BLaER1 treated with 17β-estradiol and CSF1 and Interleukin-3, amounts not matched to agents 10 nM and 100 nM (cell line): ENCODE data around the gene PPP1CC.

Source experiments
- H3K27ac ChIP-seq, 11 experiments: shearing (Covaris generic); formaldehyde crosslinking; 2 replicates each; pipeline ENCODE4 v1.8.1; 2022
- H3K27me3 ChIP-seq, 11 experiments: shearing (Covaris generic); formaldehyde crosslinking; 2 replicates each; pipeline ENCODE4 v1.8.1; 2022
- H3K36me3 ChIP-seq, 11 experiments: shearing (Covaris generic); formaldehyde crosslinking; 2 replicates each; pipeline ENCODE4 v1.8.1; 2022
- H3K4me1 ChIP-seq, 10 experiments: shearing (Covaris generic); formaldehyde crosslinking; 2 replicates each; pipeline ENCODE4 v1.8.1; 2022
- H3K4me2 ChIP-seq, 11 experiments: shearing (Covaris generic); formaldehyde crosslinking; 2 replicates each; pipeline ENCODE4 v1.8.1; 2022
- H3K4me3 ChIP-seq, 10 experiments: shearing (Covaris generic); formaldehyde crosslinking; 2 replicates each; pipeline ENCODE4 v1.8.1; 2022
- H3K9ac ChIP-seq, 11 experiments: shearing (Covaris generic); formaldehyde crosslinking; 2 replicates each; pipeline ENCODE4 v1.8.1; 2022
- H3K9me3 ChIP-seq, 11 experiments: shearing (Covaris generic); formaldehyde crosslinking; replicated peaks in 1 of 11; 2 replicates each; pipeline ENCODE4 v1.8.1; 2022
- H4K20me1 ChIP-seq, 11 experiments: shearing (Covaris generic); formaldehyde crosslinking; 2 replicates each; pipeline ENCODE4 v1.8.1; 2022
- Cebpa-rat ChIP-seq, 11 experiments: shearing (Covaris generic); IDR thresholded peaks; 2 replicates each; pipeline ENCODE4 v1.8.1; 2022

PPP1CC gene

GRCh38 chr12:110721570-110721969, 21.1 kb downstream of the PPP1CC start:
- no peaks in the 10 kb centered on the region for H3K9me3 ChIP-seq
- H3K9ac ChIP-seq, result no peak overlapping the region
- H3K4me3 ChIP-seq, result no peak overlapping the region
- no peaks in the 10 kb centered on the region for H3K27me3 ChIP-seq
- H4K20me1 ChIP-seq, result peaks cover 24 to 88% (median 63%) of the 10 kb centered on the region in 11 experiments; a peak in 21 of 22 replicates
- no peak overlapping the region for H3K4me2 ChIP-seq
- no peak for TF ChIP-seq Cebpa-rat (IDR thresholded peaks at IDR 0.05)
- peaks cover 0 to 7% (median 0%) of the 10 kb centered on the region in 10 experiments; a peak in 1 of 20 replicates for H3K4me1 ChIP-seq
- H3K36me3 ChIP-seq, result peaks cover 96 to 100% (median 100%) of the 10 kb centered on the region in 11 experiments
- H3K27ac ChIP-seq, result no peak overlapping the region

GRCh38 chr12:110720516-110720915, 22.2 kb downstream of the PPP1CC start:
- H4K20me1 ChIP-seq, result peaks cover 14 to 78% (median 53%) of the 10 kb centered on the region in 11 experiments; a peak in 21 of 22 replicates
- H3K4me3 ChIP-seq, result no peak overlapping the region
- H3K27me3 ChIP-seq, result no peaks in the 10 kb centered on the region
- H3K4me2 ChIP-seq, result no peak overlapping the region
- TF ChIP-seq Cebpa-rat (IDR thresholded peaks at IDR 0.05), result no peak
- no peak overlapping the region for H3K9ac ChIP-seq
- H3K9me3 ChIP-seq, result no peaks in the 10 kb centered on the region
- no peak overlapping the region for H3K27ac ChIP-seq
- peaks cover 0 to 7% (median 0%) of the 10 kb centered on the region in 10 experiments; a peak in 1 of 20 replicates for H3K4me1 ChIP-seq
- H3K36me3 ChIP-seq, result peaks cover 88 to 99% (median 93%) of the 10 kb centered on the region in 11 experiments

- Histone ChIP-seq H3K27me3 (no peaks in the 10 kb centered on the region), H3K4me3 (no peak overlapping the region), H3K4me1 (peaks cover 0 to 7% (median 0%) of the 10 kb centered on the region in 10 experiments; a peak in 1 of 20 replicates), H3K27ac (no peak overlapping the region), H3K36me3 (peaks cover 67 to 79% (median 72%) of the 10 kb centered on the region in 11 experiments), H4K20me1 (peaks cover 2 to 56% (median 32%) of the 10 kb centered on the region in 11 experiments; a peak in 20 of 22 replicates), H3K4me2 (no peak overlapping the region), H3K9me3 (no peaks in the 10 kb centered on the region), H3K9ac (no peak overlapping the region)
- no peak for TF ChIP-seq Cebpa-rat (IDR thresholded peaks at IDR 0.05)
Measured at GRCh38 chr12:110718222-110718908, 24.3 kb downstream of the PPP1CC start.

GRCh38 chr12:110717037-110717436, 25.7 kb downstream of the PPP1CC start:
- Histone ChIP-seq H3K27ac (no peak overlapping the region), H3K36me3 (peaks cover 54 to 69% (median 58%) of the 10 kb centered on the region in 11 experiments), H3K4me3 (no peak overlapping the region), H3K9ac (no peak overlapping the region), H4K20me1 (peaks cover 0 to 43% (median 20%) of the 10 kb centered on the region in 11 experiments; a peak in 14 of 22 replicates), H3K27me3 (no peaks in the 10 kb centered on the region), H3K9me3 (no peaks in the 10 kb centered on the region), H3K4me1 (peaks cover 0 to 7% (median 0%) of the 10 kb centered on the region in 10 experiments; a peak in 1 of 20 replicates), H3K4me2 (no peak overlapping the region)
- no peak for TF ChIP-seq Cebpa-rat (IDR thresholded peaks at IDR 0.05)

GRCh38 chr12:110708917-110709316, 33.8 kb downstream of the PPP1CC start:
- Histone ChIP-seq H3K36me3 (peaks cover 0 to 13% (median 0%) of the 10 kb centered on the region in 11 experiments; a peak in 1 of 22 replicates), H4K20me1 (no peaks in the 10 kb centered on the region), H3K4me1 (no peaks in the 10 kb centered on the region)

GRCh38 chr12:110705309-110705708, 37.4 kb downstream of the PPP1CC start:
- no peaks in the 10 kb centered on the region for H4K20me1 ChIP-seq
- no peaks in the 10 kb centered on the region for H3K27me3 ChIP-seq
- no peak overlapping the region for H3K4me2 ChIP-seq
- no peak overlapping the region for H3K27ac ChIP-seq
- H3K36me3 ChIP-seq, result no peaks in the 10 kb centered on the region; a peak in 1 of 22 replicates
- TF ChIP-seq Cebpa-rat (IDR thresholded peaks at IDR 0.05), result no peak
- H3K9ac ChIP-seq, result no peak overlapping the region
- peaks cover 0 to 6% (median 0%) of the 10 kb centered on the region in 10 experiments; a peak in 3 of 20 replicates for H3K4me1 ChIP-seq
- H3K9me3 ChIP-seq, result no peaks in the 10 kb centered on the region
- no peak overlapping the region for H3K4me3 ChIP-seq

More at GRCh38 chr12:110708917-110709316, 33.8 kb downstream of the PPP1CC start:
- TF ChIP-seq Cebpa-rat (IDR thresholded peaks at IDR 0.05), result no peak
- Histone ChIP-seq H3K9me3 (no peaks in the 10 kb centered on the region), H3K27ac (no peak overlapping the region), H3K4me2 (no peak overlapping the region), H3K4me3 (no peak overlapping the region), H3K9ac (no peak overlapping the region), H3K27me3 (no peaks in the 10 kb centered on the region)

GRCh38 chr12:110704750-110705149, 37.9 kb downstream of the PPP1CC start:
- H3K9ac ChIP-seq, result no peak overlapping the region
- peaks cover 0 to 6% (median 0%) of the 10 kb centered on the region in 10 experiments; a peak in 3 of 20 replicates for H3K4me1 ChIP-seq
- TF ChIP-seq Cebpa-rat (IDR thresholded peaks at IDR 0.05), result no peak
- no peak overlapping the region for H3K4me3 ChIP-seq
- no peaks in the 10 kb centered on the region for H4K20me1 ChIP-seq
- no peak overlapping the region for H3K27ac ChIP-seq
- H3K27me3 ChIP-seq, result no peaks in the 10 kb centered on the region
- no peaks in the 10 kb centered on the region for H3K9me3 ChIP-seq
- H3K36me3 ChIP-seq, result no peaks in the 10 kb centered on the region; a peak in 1 of 22 replicates
- H3K4me2 ChIP-seq, result no peak overlapping the region

GRCh38 chr12:110704231-110704630, 38.5 kb downstream of the PPP1CC start:
- TF ChIP-seq Cebpa-rat (IDR thresholded peaks at IDR 0.05), result no peak
- no peak overlapping the region for H3K27ac ChIP-seq
- H4K20me1 ChIP-seq, result no peaks in the 10 kb centered on the region
- no peak overlapping the region for H3K4me3 ChIP-seq
- no peak overlapping the region for H3K9ac ChIP-seq
- no peaks in the 10 kb centered on the region; a peak in 1 of 22 replicates for H3K36me3 ChIP-seq
- no peaks in the 10 kb centered on the region for H3K27me3 ChIP-seq
- no peak overlapping the region for H3K4me2 ChIP-seq
- H3K4me1 ChIP-seq, result peaks cover 0 to 7% (median 2%) of the 10 kb centered on the region in 10 experiments; a peak in 15 of 20 replicates
- no peaks in the 10 kb centered on the region for H3K9me3 ChIP-seq

- Histone ChIP-seq H3K27me3 (no peaks in the 10 kb centered on the region), H3K4me1 (peaks cover 14 to 25% (median 24%) of the 10 kb centered on the region in 10 experiments), H3K27ac (no peak overlapping the region), H3K4me2 (no peak overlapping the region), H3K9ac (no peak overlapping the region), H3K36me3 (no peaks in the 10 kb centered on the region), H3K9me3 (no peaks in the 10 kb centered on the region), H4K20me1 (no peaks in the 10 kb centered on the region), H3K4me3 (no peak overlapping the region)
- TF ChIP-seq Cebpa-rat (IDR thresholded peaks at IDR 0.05), result no peak
Measured at GRCh38 chr12:110702081-110702480, 40.6 kb downstream of the PPP1CC start.
